CD4-positive, alpha-beta T cell treated with Interleukin-10 for 1 hour (primary cell): ENCODE data around the gene RTN4.
A peak's percentile ranks its signal among the peaks of the same experiment; 100 is the strongest.

ENCODE experiments used
- DNase-seq: peaks from one replicate; pipeline ENCODE4 v3.0.0-alpha.2; 2020

The RTN4 gene

GRCh38 chr2:55035716-55036115, 14.5 kb downstream of the RTN4 start:
- no peak for DNase-seq

GRCh38 chr2:55033921-55034320, 16.3 kb downstream of the RTN4 start:
- no peak for DNase-seq

GRCh38 chr2:55033076-55033742, 17.0 kb downstream of the RTN4 start:
- DNase-seq = peak; percentile 23

- DNase-seq = no peak
Observed at GRCh38 chr2:55031505-55031904, 18.7 kb downstream of the RTN4 start.

GRCh38 chr2:55030766-55031165, 19.5 kb downstream of the RTN4 start:
- no peak for DNase-seq

- no peak for DNase-seq
Observed at GRCh38 chr2:55029098-55029497, 21.2 kb downstream of the RTN4 start.

- DNase-seq = no peak
Observed at GRCh38 chr2:55027226-55027625, 23.0 kb downstream of the RTN4 start.

GRCh38 chr2:55026202-55026601, 24.0 kb downstream of the RTN4 start:
- no peak for DNase-seq

- DNase-seq = no peak
Observed at GRCh38 chr2:55025627-55026026, 24.6 kb downstream of the RTN4 start.

- no peak for DNase-seq
Observed at GRCh38 chr2:55025082-55025481, 25.2 kb downstream of the RTN4 start.

- no peak for DNase-seq
Observed at GRCh38 chr2:55022476-55022875, 27.8 kb downstream of the RTN4 start.

- no peak for DNase-seq
Observed at GRCh38 chr2:55019526-55020258, 30.6 kb downstream of the RTN4 start.

GRCh38 chr2:55018619-55019018, 31.6 kb downstream of the RTN4 start:
- no peak for DNase-seq

GRCh38 chr2:55017880-55018279, 32.4 kb downstream of the RTN4 start:
- no peak for DNase-seq

GRCh38 chr2:55017428-55017827, 32.8 kb downstream of the RTN4 start:
- DNase-seq = no peak

GRCh38 chr2:55014962-55015939, 35.0 kb downstream of the RTN4 start:
- DNase-seq = peak; percentile 68

- DNase-seq = no peak
Observed at GRCh38 chr2:55013936-55014335, 36.3 kb downstream of the RTN4 start.

- DNase-seq = no peak
Observed at GRCh38 chr2:55012672-55013484, 37.4 kb downstream of the RTN4 start.

- DNase-seq = no peak
Observed at GRCh38 chr2:55011831-55012671, 38.2 kb downstream of the RTN4 start.

- no peak for DNase-seq
Observed at GRCh38 chr2:55010915-55011314, 39.3 kb downstream of the RTN4 start.

GRCh38 chr2:55010149-55010591, 40.1 kb downstream of the RTN4 start:
- peak; percentile 66 for DNase-seq
